ENCODE results near the gene ARRB1. TPM values are rescaled to one million over a fixed set of nuclear protein-coding genes. Genes with fewer than 3 reads are reported as not detected.
A peak's percentile ranks its signal among the peaks of the same experiment; 100 is the strongest.

ARRB1 gene
- total RNA-seq, 2 experiments from 2014 or later, result 26.7 to 27.8 TPM

DNA sequence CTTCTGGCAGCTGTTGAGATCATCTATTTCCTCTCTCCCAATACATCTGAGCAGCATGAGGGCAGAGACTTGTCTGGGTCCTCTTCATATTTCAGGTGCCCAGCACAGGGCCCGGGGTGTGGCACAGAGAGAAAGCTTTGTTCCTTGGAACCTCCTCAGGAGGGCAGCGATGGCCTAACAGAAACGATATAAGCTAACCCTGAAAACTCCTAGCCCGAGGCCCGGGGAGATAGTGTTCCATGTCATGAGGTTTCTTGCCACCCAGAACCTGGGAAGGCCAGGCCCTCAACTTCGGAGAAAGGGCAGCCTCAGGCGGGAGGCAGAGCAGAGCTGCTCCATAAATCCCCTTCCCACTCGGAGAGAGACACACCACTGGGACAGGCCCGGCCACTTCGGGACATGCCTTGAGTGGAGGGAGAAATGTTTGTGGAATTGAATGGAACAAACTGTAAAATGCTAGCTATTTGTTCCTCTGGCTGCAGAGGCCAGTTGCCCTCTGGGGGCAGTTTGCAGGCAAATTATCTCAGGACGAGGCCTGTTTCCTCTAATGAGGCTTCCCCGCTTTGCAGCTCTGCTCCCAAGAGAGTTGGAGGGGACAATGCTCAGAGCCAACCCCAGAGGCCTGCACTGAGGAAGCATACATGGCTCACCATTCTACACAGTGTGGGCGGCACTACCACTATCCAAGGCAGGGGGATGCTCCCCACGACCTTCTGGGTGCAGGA is 11.6 kb downstream of the ARRB1 start:
- peaks cover 84% of the 10 kb centered on the region for H3K4me1 ChIP-seq (ENCODE audit: insufficient read depth, low read length)
- H3K27ac ChIP-seq (ENCODE audit: low read depth in 1 of 2, low read length in 2 of 2), result peak overlapping the region; percentile 58 to 67
- Mint-ChIP-seq H3K36me3 (ENCODE audit: low read depth) (no peaks in the 10 kb centered on the region), H3K27me3 (no peaks in the 10 kb centered on the region), H3K9me3 (no peaks in the 10 kb centered on the region), H3K4me3 (peak overlapping the region; percentile 68), H3K4me1 (ENCODE audit: low read depth) (peaks cover 98% of the 10 kb centered on the region), H3K27ac (peak overlapping the region; percentile 88)
- peak overlapping the region; percentile 30 for H3K4me3 ChIP-seq (ENCODE audit: low read length)
- H3K27me3 ChIP-seq (ENCODE audit: control insufficient read depth in 1 of 2, insufficient read depth in 2 of 2, low read length in 2 of 2), result no peaks in the 10 kb centered on the region
- H3K9me3 ChIP-seq (ENCODE audit: control insufficient read depth in 1 of 2, insufficient read depth in 1 of 2, low read length in 2 of 2), result no peaks in the 10 kb centered on the region
- TF ChIP-seq, protein P1, sequence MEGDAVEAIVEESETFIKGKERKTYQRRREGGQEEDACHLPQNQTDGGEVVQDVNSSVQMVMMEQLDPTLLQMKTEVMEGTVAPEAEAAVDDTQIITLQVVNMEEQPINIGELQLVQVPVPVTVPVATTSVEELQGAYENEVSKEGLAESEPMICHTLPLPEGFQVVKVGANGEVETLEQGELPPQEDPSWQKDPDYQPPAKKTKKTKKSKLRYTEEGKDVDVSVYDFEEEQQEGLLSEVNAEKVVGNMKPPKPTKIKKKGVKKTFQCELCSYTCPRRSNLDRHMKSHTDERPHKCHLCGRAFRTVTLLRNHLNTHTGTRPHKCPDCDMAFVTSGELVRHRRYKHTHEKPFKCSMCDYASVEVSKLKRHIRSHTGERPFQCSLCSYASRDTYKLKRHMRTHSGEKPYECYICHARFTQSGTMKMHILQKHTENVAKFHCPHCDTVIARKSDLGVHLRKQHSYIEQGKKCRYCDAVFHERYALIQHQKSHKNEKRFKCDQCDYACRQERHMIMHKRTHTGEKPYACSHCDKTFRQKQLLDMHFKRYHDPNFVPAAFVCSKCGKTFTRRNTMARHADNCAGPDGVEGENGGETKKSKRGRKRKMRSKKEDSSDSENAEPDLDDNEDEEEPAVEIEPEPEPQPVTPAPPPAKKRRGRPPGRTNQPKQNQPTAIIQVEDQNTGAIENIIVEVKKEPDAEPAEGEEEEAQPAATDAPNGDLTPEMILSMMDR (IDR thresholded peaks at IDR 0.05), result no peak
- H3K36me3 ChIP-seq (ENCODE audit: insufficient read depth, low read length), result peaks cover 2% of the 10 kb centered on the region
- intact Hi-C loops (cut with DNase I, micrococcal nuclease), result no loop called here
- POLR2A ChIA-PET, result interaction anchor here (0.8 to 7.9 kb wide), 11 partner anchors 10 to 185 kb away, joined by 3 to 77 read pairs (median 3); partner anchors contain the start of genes ARRB1 and GDPD5
- ATAC-seq (ENCODE audit: poor library complexity) (peak; percentile 15), DNase-seq (no peak)
- CTCF ChIA-PET, result interaction anchor here (1.1 to 1.7 kb wide), 4 partner anchors 11 to 45 kb away, joined by 3 to 6 read pairs (median 4); no protein-coding TSS in a partner anchor

DNA sequence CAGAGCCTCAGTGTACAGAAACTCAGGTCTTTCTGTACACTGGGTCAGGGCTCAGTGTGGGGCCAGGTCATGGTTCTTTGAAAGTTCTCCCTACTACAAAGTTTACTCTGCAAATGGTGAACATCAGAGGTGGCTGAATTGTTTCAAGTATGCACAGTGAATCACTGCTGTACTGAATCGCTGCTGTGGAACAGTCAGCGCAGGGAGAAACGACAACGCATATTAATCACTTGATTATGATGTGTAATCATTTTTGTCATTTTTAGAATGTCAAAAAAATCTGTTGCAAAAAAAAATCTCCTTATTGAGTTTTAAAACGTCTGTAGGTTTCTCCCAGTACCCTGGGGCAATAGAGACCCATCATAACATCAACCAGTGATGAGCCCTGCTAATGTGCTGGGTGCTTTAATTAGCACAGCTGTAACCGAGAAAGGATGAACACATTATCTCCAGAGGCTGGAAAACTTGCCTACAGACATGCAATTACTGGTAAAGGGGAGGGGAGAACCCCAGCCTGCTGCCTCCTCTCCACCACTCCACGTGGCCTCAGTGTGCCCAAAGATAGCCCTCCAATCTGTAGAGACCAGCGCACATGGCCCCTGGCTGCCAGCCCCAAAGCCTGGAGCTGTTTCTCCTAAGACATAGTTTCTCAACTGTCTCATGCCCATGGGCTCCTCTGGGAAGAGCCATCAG is 12.8 kb downstream of the ARRB1 start:
- H3K4me1 Mint-ChIP-seq (ENCODE audit: low read depth), result peaks cover 95% of the 10 kb centered on the region
- no peaks in the 10 kb centered on the region for H3K27me3 Mint-ChIP-seq
- peak overlapping the region in 1 of 2 donors; percentile 58 for H3K27ac ChIP-seq (ENCODE audit: low read depth in 1 of 2, low read length in 2 of 2)
- no peak overlapping the region for H3K4me3 ChIP-seq (ENCODE audit: low read length)
- ChIA-PET CTCF (no interaction called here), POLR2A (interaction anchor here (2.4 to 7.9 kb wide), 4 partner anchors 8 to 63 kb away, joined by 9 to 77 read pairs (median 33); partner anchors contain the start of gene ARRB1)
- TF ChIP-seq, protein P1 (IDR thresholded peaks at IDR 0.05), result no peak
- peaks cover 2% of the 10 kb centered on the region for H3K36me3 ChIP-seq (ENCODE audit: insufficient read depth, low read length)
- peak overlapping the region; percentile 88 for H3K27ac Mint-ChIP-seq
- DNase-seq (no peak), ATAC-seq (ENCODE audit: poor library complexity) (no peak)
- peaks cover 77% of the 10 kb centered on the region for H3K4me1 ChIP-seq (ENCODE audit: insufficient read depth, low read length)
- no peaks in the 10 kb centered on the region for H3K27me3 ChIP-seq (ENCODE audit: control insufficient read depth in 1 of 2, insufficient read depth in 2 of 2, low read length in 2 of 2)
- peak overlapping the region; percentile 68 for H3K4me3 Mint-ChIP-seq
- H3K36me3 Mint-ChIP-seq (ENCODE audit: low read depth), result no peaks in the 10 kb centered on the region
- H3K9me3 ChIP-seq (ENCODE audit: control insufficient read depth in 1 of 2, insufficient read depth in 1 of 2, low read length in 2 of 2), result no peaks in the 10 kb centered on the region
- no peaks in the 10 kb centered on the region for H3K9me3 Mint-ChIP-seq
- intact Hi-C loops (cut with DNase I, micrococcal nuclease), result no loop called here

- Histone ChIP-seq H3K27ac (ENCODE audit: low read depth in 1 of 2, low read length in 2 of 2) (no peak overlapping the region), H3K4me3 (ENCODE audit: low read length) (no peak overlapping the region), H3K27me3 (ENCODE audit: control insufficient read depth in 1 of 2, insufficient read depth in 2 of 2, low read length in 2 of 2) (no peaks in the 10 kb centered on the region), H3K9me3 (ENCODE audit: control insufficient read depth in 1 of 2, insufficient read depth in 1 of 2, low read length in 2 of 2) (no peaks in the 10 kb centered on the region), H3K4me1 (ENCODE audit: insufficient read depth, low read length) (peaks cover 75% of the 10 kb centered on the region), H3K36me3 (ENCODE audit: insufficient read depth, low read length) (peaks cover 2% of the 10 kb centered on the region)
- no peak for ATAC-seq (ENCODE audit: poor library complexity)
- peaks cover 95% of the 10 kb centered on the region for H3K4me1 Mint-ChIP-seq (ENCODE audit: low read depth)
- ChIA-PET POLR2A (interaction anchor here (7.9 kb wide), 1 partner anchor 14 kb away, joined by 77 read pairs; the partner anchor contains the start of gene ARRB1), CTCF (interaction anchor here (0.6 kb wide), 1 partner anchor 8 kb away, joined by 4 read pairs; no protein-coding TSS in a partner anchor)
- DNase-seq, result peak in 2 of 14 experiments; percentile 63 to 68
- TF ChIP-seq, protein P1 (IDR thresholded peaks at IDR 0.05), result no peak
- H3K27ac Mint-ChIP-seq, result peak overlapping the region; percentile 88
- intact Hi-C loops (cut with DNase I, micrococcal nuclease), result no loop called here
- peak overlapping the region; percentile 54 for H3K4me3 Mint-ChIP-seq
- H3K9me3 Mint-ChIP-seq, result no peaks in the 10 kb centered on the region
- peaks cover 6% of the 10 kb centered on the region for H3K36me3 Mint-ChIP-seq (ENCODE audit: low read depth)
- no peaks in the 10 kb centered on the region for H3K27me3 Mint-ChIP-seq
These were observed 14.2 kb downstream of the ARRB1 start for GRCh38 chr11:75337195-75337654.

Data from CD4-positive, alpha-beta T cell (primary cell).